ENCODE data around the gene PSME3IP1. TPM values are rescaled to one million over a fixed set of nuclear protein-coding genes. Genes with fewer than 3 reads are reported as not detected.
A peak's percentile ranks its signal among the peaks of the same experiment; 100 is the strongest.

The PSME3IP1 gene
- total RNA-seq, 1 experiment from 2014 or later: 142 TPM

- H3K27ac ChIP-seq: no peak overlapping the region
- peaks cover 11% of the 10 kb centered on the region; the same call in 1 of the 2 replicates for H3K36me3 ChIP-seq
- peaks cover 8% of the 10 kb centered on the region; the same call in 1 of the 2 replicates for H3K4me1 ChIP-seq
- H3K9me3 ChIP-seq (replicated peaks): no peaks in the 10 kb centered on the region
- DNase-seq: peak; percentile 38 to 41
- no peaks in the 10 kb centered on the region for H3K27me3 ChIP-seq
- no peak overlapping the region for H3K4me3 ChIP-seq
These were observed 38.2 kb downstream of the PSME3IP1 start for GRCh38 chr16:57147381-57148221.

GRCh38 chr16:57146735-57147134 lies 39.1 kb downstream of the PSME3IP1 start:
- peak in 1 of 2 experiments; percentile 44 for DNase-seq
- no peaks in the 10 kb centered on the region for H3K27me3 ChIP-seq
- no peak overlapping the region for H3K27ac ChIP-seq
- H3K4me1 ChIP-seq: peaks cover 8% of the 10 kb centered on the region; the same call in 1 of the 2 replicates
- H3K9me3 ChIP-seq (replicated peaks): no peaks in the 10 kb centered on the region
- 0 out of 2 replicates have a peak, but pooled peaks cover 5% of the 10 kb centered on the region for H3K36me3 ChIP-seq
- no peak overlapping the region for H3K4me3 ChIP-seq

- peaks cover 8% of the 10 kb centered on the region; the same call in 1 of the 2 replicates for H3K4me1 ChIP-seq
- H3K4me3 ChIP-seq: no peak overlapping the region
- H3K27me3 ChIP-seq: no peaks in the 10 kb centered on the region
- no peak overlapping the region for H3K27ac ChIP-seq
- H3K9me3 ChIP-seq (replicated peaks): no peaks in the 10 kb centered on the region
- DNase-seq: no peak
- 0 out of 2 replicates have a peak, but pooled peaks cover 5% of the 10 kb centered on the region for H3K36me3 ChIP-seq
These were observed 39.7 kb downstream of the PSME3IP1 start for GRCh38 chr16:57146040-57146647.

GRCh38 chr16:57145046-57146021 lies 40.5 kb downstream of the PSME3IP1 start:
- H3K27ac ChIP-seq: no peak overlapping the region
- H3K36me3 ChIP-seq: no peaks in the 10 kb centered on the region
- H3K4me3 ChIP-seq: no peak overlapping the region
- no peak for DNase-seq
- peaks cover 8% of the 10 kb centered on the region; the same call in 1 of the 2 replicates for H3K4me1 ChIP-seq
- no peaks in the 10 kb centered on the region for H3K9me3 ChIP-seq (replicated peaks)
- H3K27me3 ChIP-seq: no peaks in the 10 kb centered on the region

- H3K4me1 ChIP-seq: peaks cover 8% of the 10 kb centered on the region; the same call in 1 of the 2 replicates
- no peaks in the 10 kb centered on the region for H3K27me3 ChIP-seq
- H3K9me3 ChIP-seq (replicated peaks): no peaks in the 10 kb centered on the region
- DNase-seq: no peak
- H3K36me3 ChIP-seq: no peaks in the 10 kb centered on the region
- no peak overlapping the region for H3K27ac ChIP-seq
- H3K4me3 ChIP-seq: no peak overlapping the region
These were observed 41.8 kb downstream of the PSME3IP1 start for GRCh38 chr16:57144027-57144426.

- no peak overlapping the region for H3K4me3 ChIP-seq
- H3K9me3 ChIP-seq (replicated peaks): no peaks in the 10 kb centered on the region
- no peak for DNase-seq
- no peaks in the 10 kb centered on the region for H3K27me3 ChIP-seq
- H3K4me1 ChIP-seq: peaks cover 8% of the 10 kb centered on the region; the same call in 1 of the 2 replicates
- H3K27ac ChIP-seq: no peak overlapping the region
- no peaks in the 10 kb centered on the region for H3K36me3 ChIP-seq
These were observed 42.5 kb downstream of the PSME3IP1 start for GRCh38 chr16:57143149-57143921.

GRCh38 chr16:57141822-57142631 lies 43.8 kb downstream of the PSME3IP1 start:
- H3K9me3 ChIP-seq (replicated peaks): no peaks in the 10 kb centered on the region
- H3K27ac ChIP-seq: no peak overlapping the region
- no peak overlapping the region for H3K4me3 ChIP-seq
- H3K27me3 ChIP-seq: no peaks in the 10 kb centered on the region
- no peaks in the 10 kb centered on the region for H3K36me3 ChIP-seq
- no peaks in the 10 kb centered on the region; the same call in 1 of the 2 replicates for H3K4me1 ChIP-seq
- DNase-seq: no peak

- no peak for DNase-seq
- Histone ChIP-seq H3K4me1 (no peaks in the 10 kb centered on the region), H3K27ac (no peak overlapping the region), H3K36me3 (no peaks in the 10 kb centered on the region), H3K4me3 (no peak overlapping the region), H3K27me3 (no peaks in the 10 kb centered on the region), H3K9me3 (replicated peaks) (no peaks in the 10 kb centered on the region)
These were observed 44.7 kb downstream of the PSME3IP1 start for GRCh38 chr16:57140931-57141668.

- H3K9me3 ChIP-seq (replicated peaks): no peaks in the 10 kb centered on the region
- H3K4me3 ChIP-seq: no peak overlapping the region
- H3K4me1 ChIP-seq: no peaks in the 10 kb centered on the region
- H3K27ac ChIP-seq: no peak overlapping the region
- DNase-seq: no peak
- no peaks in the 10 kb centered on the region for H3K27me3 ChIP-seq
- H3K36me3 ChIP-seq: no peaks in the 10 kb centered on the region
These were observed 47.4 kb downstream of the PSME3IP1 start for GRCh38 chr16:57138281-57138935.

GRCh38 chr16:57137566-57138273 lies 48.1 kb downstream of the PSME3IP1 start:
- Histone ChIP-seq H3K4me1 (no peaks in the 10 kb centered on the region), H3K27ac (no peak overlapping the region), H3K36me3 (no peaks in the 10 kb centered on the region), H3K9me3 (replicated peaks) (no peaks in the 10 kb centered on the region), H3K27me3 (no peaks in the 10 kb centered on the region), H3K4me3 (no peak overlapping the region)
- no peak for DNase-seq

- Histone ChIP-seq H3K27me3 (no peaks in the 10 kb centered on the region), H3K9me3 (replicated peaks) (no peaks in the 10 kb centered on the region), H3K27ac (no peak overlapping the region), H3K4me1 (no peaks in the 10 kb centered on the region), H3K36me3 (no peaks in the 10 kb centered on the region), H3K4me3 (no peak overlapping the region)
- DNase-seq: no peak
These were observed 48.8 kb downstream of the PSME3IP1 start for GRCh38 chr16:57137043-57137442.

GRCh38 chr16:57134982-57135381 lies 50.9 kb downstream of the PSME3IP1 start:
- DNase-seq: no peak
- Histone ChIP-seq H3K27ac (no peak overlapping the region), H3K9me3 (replicated peaks) (no peaks in the 10 kb centered on the region), H3K4me1 (no peaks in the 10 kb centered on the region), H3K36me3 (no peaks in the 10 kb centered on the region), H3K27me3 (no peaks in the 10 kb centered on the region), H3K4me3 (no peak overlapping the region)
